Neural cell (in vitro differentiated cells): ENCODE results near the gene PRKCE. TPM values are rescaled to one million over a fixed set of nuclear protein-coding genes. Genes with fewer than 3 reads are reported as not detected.

ENCODE experiments used
- H2AFZ ChIP-seq: fragments of 200-600, 300-800 bp; sonication (generic), shearing (Covaris generic); 2 replicates; pipeline ENCODE4 v1.6.0; 2014; ENCODE audit warnings: low read depth, mild to moderate bottlenecking, antibody characterized with exemption, low read length, moderate library complexity
- H3F3A ChIP-seq: fragments of 200-600 bp; shearing (Covaris generic); 2 replicates; pipeline ENCODE4 v1.6.1; 2016; ENCODE audit warnings: mild to moderate bottlenecking, moderate library complexity, mixed read lengths, antibody characterized with exemption, low read length; ENCODE audit not compliant: insufficient read depth, poor library complexity, severe bottlenecking
- H3K27ac ChIP-seq: fragments of 200-600, 300-800 bp; sonication (generic), shearing (Covaris generic); 2 replicates; pipeline ENCODE4 v1.5.1; 2014; ENCODE audit warnings: mild to moderate bottlenecking, low read length, moderate library complexity
- H3K27me3 ChIP-seq: fragments of 300-800, 200-600 bp; sonication (generic), shearing (Covaris generic); 2 replicates; pipeline ENCODE4 v1.6.0; 2014; ENCODE audit warnings: mild to moderate bottlenecking, low read depth, low read length, moderate library complexity; ENCODE audit not compliant: insufficient read depth
- H3K36me3 ChIP-seq: fragments of 300-800, 200-600 bp; sonication (generic), shearing (Covaris generic); 2 replicates; pipeline ENCODE4 v1.5.1; 2014; ENCODE audit warnings: mild to moderate bottlenecking, antibody characterized with exemption, low read length, moderate library complexity; ENCODE audit not compliant: insufficient read depth
- H3K4me2 ChIP-seq: fragments of 300-800, 200-600 bp; sonication (generic), shearing (Covaris generic); 2 replicates; pipeline ENCODE4 v1.6.0; 2014; ENCODE audit warnings: mild to moderate bottlenecking, low read length
- H3K4me3 ChIP-seq: fragments of 300-800, 200-600 bp; sonication (generic), shearing (Covaris generic); 2 replicates; pipeline ENCODE4 v1.5.1; 2014; ENCODE audit warnings: mild to moderate bottlenecking, low read length, moderate library complexity
- H3K79me2 ChIP-seq: fragments of 200-600 bp; shearing (Covaris generic); replicated peaks from 2 replicates; pipeline ENCODE4 v1.6.0; 2014; ENCODE audit warnings: mild to moderate bottlenecking, low read length, moderate library complexity; ENCODE audit not compliant: insufficient read depth
- H3K9ac ChIP-seq: fragments of 300-800, 200-600 bp; sonication (generic), shearing (Covaris generic); 2 replicates; pipeline ENCODE4 v1.6.1; 2016; ENCODE audit warnings: mild to moderate bottlenecking, low read length, mixed read lengths
- H3K9me2 ChIP-seq: fragments of 200-600 bp; shearing (Covaris generic); 2 replicates; pipeline ENCODE4 v1.6.1; 2016; ENCODE audit warnings: mild to moderate bottlenecking, low read length, mixed read lengths; ENCODE audit not compliant: insufficient read depth
- H3K9me3 ChIP-seq: fragments of 200-600, 300-800 bp; sonication (generic), shearing (Covaris generic); 2 replicates; pipeline ENCODE4 v1.6.1; 2016; ENCODE audit warnings: mild to moderate bottlenecking, mixed run types, low read length, moderate library complexity, mixed read lengths
- H4K20me1 ChIP-seq: fragments of 200-600 bp; shearing (Covaris generic); 2 replicates; pipeline ENCODE4 v1.6.1; 2016; ENCODE audit warnings: mild to moderate bottlenecking, mixed run types; ENCODE audit not compliant: insufficient read depth
- EP300 ChIP-seq: fragments of 450-650 bp; conservative IDR thresholded peaks from 2 replicates; pipeline ENCODE4 v1.6.1; 2014; ENCODE audit warnings: antibody characterized with exemption, mild to moderate bottlenecking, moderate library complexity; ENCODE audit not compliant: poor library complexity, severe bottlenecking
- EZH2 ChIP-seq: fragments of 200-600, 300-800 bp; shearing (Covaris generic), sonication (generic); IDR thresholded peaks from 2 replicates; pipeline ENCODE4 v1.6.1; 2014; ENCODE audit warnings: antibody characterized with exemption, low read length, borderline replicate concordance, mild to moderate bottlenecking; ENCODE audit not compliant: insufficient read depth, poor library complexity, severe bottlenecking
- POLR2AphosphoS5 ChIP-seq: IDR thresholded peaks from 2 replicates; pipeline ENCODE4 v1.6.1; 2012
- REST ChIP-seq: IDR thresholded peaks from 2 replicates; pipeline ENCODE4 v1.6.1; 2012; ENCODE audit warnings: borderline replicate concordance
- SMC3 ChIP-seq: fragments of 450-650 bp; conservative IDR thresholded peaks from 2 replicates; pipeline ENCODE4 v1.6.1; 2014; ENCODE audit warnings: antibody characterized with exemption, mild to moderate bottlenecking, moderate library complexity; ENCODE audit not compliant: poor library complexity
- TAF1 ChIP-seq: IDR thresholded peaks from 2 replicates; pipeline ENCODE4 v1.6.1; 2012; ENCODE audit warnings: low read depth
- polyA plus RNA-seq: library from polyadenylated mRNA; depleted of rRNA; stranded (reverse); fragments of >200 nt; gene quantifications from 2 replicates; pipeline ENCODE4 v1.2.3, GENCODE V29; 2014
- TF ChIP-seq, protein P1 (sequence below): fragments of 450-650 bp; IDR thresholded peaks from 2 replicates; pipeline ENCODE4 v1.5.1; 2014; ENCODE audit warnings: antibody characterized with exemption, mild to moderate bottlenecking, moderate library complexity; ENCODE audit not compliant: poor library complexity, severe bottlenecking

PRKCE gene
- polyA plus RNA-seq, 1 donor from 2014 or later: 5.4 TPM

DNA sequence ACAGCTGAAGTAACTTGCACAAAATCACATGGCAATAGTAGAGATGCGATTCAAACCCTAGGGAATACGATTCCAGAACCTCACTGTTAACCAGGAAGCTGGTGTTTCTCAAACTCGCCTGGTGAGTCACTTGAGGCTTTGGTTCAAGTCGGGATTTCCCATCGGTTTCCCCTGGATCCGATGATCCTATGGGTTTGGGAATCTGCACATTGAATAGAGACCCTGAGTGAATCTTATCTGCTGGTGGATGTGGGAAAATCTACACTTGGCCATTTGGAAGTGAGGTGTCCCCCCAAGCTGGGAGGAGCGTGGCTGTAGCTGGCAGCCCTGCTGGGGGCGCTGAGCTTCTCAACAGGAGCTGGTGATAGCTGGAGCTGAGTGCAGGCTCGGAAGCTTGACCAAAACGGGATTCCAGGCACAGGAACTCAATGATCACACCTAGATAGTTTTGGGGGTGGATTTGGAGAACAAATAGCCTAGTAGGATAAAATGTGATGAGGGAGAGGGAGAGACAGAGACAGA lies 135.4 kb downstream of the PRKCE start:
- no peaks in the 10 kb centered on the region for H3F3A ChIP-seq
- H3K79me2 ChIP-seq: no peaks in the 10 kb centered on the region
- H3K9me2 ChIP-seq: no peaks in the 10 kb centered on the region
- no peak overlapping the region for H3K9ac ChIP-seq
- H3K27me3 ChIP-seq: no peaks in the 10 kb centered on the region
- H3K4me3 ChIP-seq: no peak overlapping the region
- no peaks in the 10 kb centered on the region for H3K9me3 ChIP-seq
- H3K4me2 ChIP-seq: no peak overlapping the region
- no peaks in the 10 kb centered on the region for H3K36me3 ChIP-seq
- H4K20me1 ChIP-seq: no peaks in the 10 kb centered on the region
- no peak overlapping the region for H2AFZ ChIP-seq
- TF ChIP-seq, protein P1, sequence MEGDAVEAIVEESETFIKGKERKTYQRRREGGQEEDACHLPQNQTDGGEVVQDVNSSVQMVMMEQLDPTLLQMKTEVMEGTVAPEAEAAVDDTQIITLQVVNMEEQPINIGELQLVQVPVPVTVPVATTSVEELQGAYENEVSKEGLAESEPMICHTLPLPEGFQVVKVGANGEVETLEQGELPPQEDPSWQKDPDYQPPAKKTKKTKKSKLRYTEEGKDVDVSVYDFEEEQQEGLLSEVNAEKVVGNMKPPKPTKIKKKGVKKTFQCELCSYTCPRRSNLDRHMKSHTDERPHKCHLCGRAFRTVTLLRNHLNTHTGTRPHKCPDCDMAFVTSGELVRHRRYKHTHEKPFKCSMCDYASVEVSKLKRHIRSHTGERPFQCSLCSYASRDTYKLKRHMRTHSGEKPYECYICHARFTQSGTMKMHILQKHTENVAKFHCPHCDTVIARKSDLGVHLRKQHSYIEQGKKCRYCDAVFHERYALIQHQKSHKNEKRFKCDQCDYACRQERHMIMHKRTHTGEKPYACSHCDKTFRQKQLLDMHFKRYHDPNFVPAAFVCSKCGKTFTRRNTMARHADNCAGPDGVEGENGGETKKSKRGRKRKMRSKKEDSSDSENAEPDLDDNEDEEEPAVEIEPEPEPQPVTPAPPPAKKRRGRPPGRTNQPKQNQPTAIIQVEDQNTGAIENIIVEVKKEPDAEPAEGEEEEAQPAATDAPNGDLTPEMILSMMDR: no peak
- TF ChIP-seq POLR2AphosphoS5: no peak
- no peak overlapping the region for H3K27ac ChIP-seq

DNA sequence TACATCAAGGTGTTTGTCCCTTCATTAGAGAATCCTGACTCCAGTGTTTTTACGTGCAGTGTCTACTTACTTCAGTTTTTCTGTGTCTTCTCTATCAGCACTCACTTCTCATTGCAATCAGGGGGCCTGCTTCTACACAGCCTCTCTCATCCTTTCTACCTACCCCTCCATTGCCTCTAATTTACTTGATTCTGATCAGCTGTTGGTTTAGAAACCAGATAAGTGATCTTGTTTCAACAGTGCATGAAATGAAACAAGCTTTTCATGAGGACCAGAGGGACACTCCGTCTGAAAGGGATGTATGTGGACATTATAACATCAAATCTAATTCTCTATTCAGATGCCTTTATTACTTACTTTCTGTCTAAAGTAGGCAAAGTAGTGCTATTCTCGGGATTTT lies 136.9 kb downstream of the PRKCE start:
- Histone ChIP-seq H3K27me3 (no peaks in the 10 kb centered on the region), H3K9me3 (no peaks in the 10 kb centered on the region), H3K4me2 (no peak overlapping the region), H2AFZ (no peak overlapping the region), H3F3A (no peaks in the 10 kb centered on the region), H3K27ac (no peak overlapping the region), H3K9ac (no peak overlapping the region), H3K79me2 (no peaks in the 10 kb centered on the region), H3K4me3 (no peak overlapping the region), H4K20me1 (no peaks in the 10 kb centered on the region), H3K36me3 (no peaks in the 10 kb centered on the region), H3K9me2 (no peaks in the 10 kb centered on the region)
- TF ChIP-seq EZH2 (no peak), EP300 (no peak)

DNA sequence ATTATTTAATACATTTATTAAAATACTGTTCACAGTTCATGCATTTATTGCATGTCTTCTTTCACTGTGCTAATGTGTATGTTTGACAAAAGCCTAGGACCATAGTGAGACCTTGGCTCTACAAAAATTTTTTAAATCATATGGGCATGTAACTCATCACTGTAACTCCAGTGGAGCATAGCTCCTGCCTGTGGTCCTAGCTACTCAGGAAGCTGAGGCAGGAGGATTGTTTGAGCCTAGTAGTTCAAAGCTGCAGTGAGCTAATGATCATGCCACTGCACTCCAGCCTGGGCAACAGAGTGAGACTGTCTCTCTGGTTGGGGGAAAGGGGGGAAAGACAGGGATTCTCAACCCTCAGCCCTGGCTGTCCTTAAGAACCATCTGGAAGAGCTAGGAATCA lies 137.8 kb downstream of the PRKCE start:
- no peak overlapping the region for H2AFZ ChIP-seq
- no peaks in the 10 kb centered on the region for H3K9me3 ChIP-seq
- H3K36me3 ChIP-seq: no peaks in the 10 kb centered on the region
- no peaks in the 10 kb centered on the region for H3K9me2 ChIP-seq
- H4K20me1 ChIP-seq: no peaks in the 10 kb centered on the region
- no peak overlapping the region for H3K4me3 ChIP-seq
- H3F3A ChIP-seq: no peaks in the 10 kb centered on the region
- H3K4me2 ChIP-seq: no peak overlapping the region
- no peak overlapping the region for H3K27ac ChIP-seq
- H3K9ac ChIP-seq: no peak overlapping the region
- no peaks in the 10 kb centered on the region for H3K79me2 ChIP-seq
- TF ChIP-seq SMC3 (no peak), TAF1 (no peak), REST (no peak), EP300 (no peak)
- no peaks in the 10 kb centered on the region for H3K27me3 ChIP-seq
